NB4 (cell line): Measurements from ENCODE around the gene SLCO3A1.

Source experiments
- CTCF ChIP-seq: IDR thresholded peaks from one replicate; pipeline ENCODE4 v1.5.1; 2012; ENCODE audit warnings: low read depth, low read length
- POLR2A ChIP-seq: IDR thresholded peaks from 2 replicates; pipeline ENCODE4 v1.6.1; 2011; ENCODE audit warnings: mild to moderate bottlenecking; ENCODE audit not compliant: insufficient read length; ENCODE audit errors: extremely low read depth

GRCh38 chr15:92121047-92121446, 267.5 kb downstream of the SLCO3A1 start:
- TF ChIP-seq CTCF (no peak), POLR2A (no peak)
